Activated naive CD4-positive, alpha-beta T cell treated with anti-CD3 and anti-CD28 coated beads, Interleukin-2, amount 50 U/mL, for 24 hours (primary cell): ENCODE data around the gene EXOSC1.

ENCODE experiments used
- H3K27ac Mint-ChIP-seq: one replicate; pipeline ENCODE4 v1.8.0; 2021; ENCODE audit warnings: mild to moderate bottlenecking, mixed read lengths
- H3K27me3 Mint-ChIP-seq: one replicate; pipeline ENCODE4 v1.8.0; 2021; ENCODE audit warnings: mixed read lengths
- H3K36me3 Mint-ChIP-seq: one replicate; pipeline ENCODE4 v1.8.0; 2021; ENCODE audit warnings: mixed read lengths
- H3K4me1 Mint-ChIP-seq: one replicate; pipeline ENCODE4 v1.8.0; 2021; ENCODE audit warnings: mixed read lengths
- H3K4me3 Mint-ChIP-seq: one replicate; pipeline ENCODE4 v1.8.0; 2021; ENCODE audit warnings: mild to moderate bottlenecking, mixed read lengths
- H3K9me3 Mint-ChIP-seq: one replicate; pipeline ENCODE4 v1.8.0; 2021; ENCODE audit warnings: mixed read lengths

Gene EXOSC1

GRCh38 chr10:97466755-97467154 is 20.9 kb upstream of the EXOSC1 start:
- H3K36me3 Mint-ChIP-seq: peaks cover 9% of the 10 kb centered on the region
- H3K9me3 Mint-ChIP-seq: no peaks in the 10 kb centered on the region
- peaks cover 4% of the 10 kb centered on the region for H3K4me1 Mint-ChIP-seq
- H3K4me3 Mint-ChIP-seq: no peak overlapping the region
- peak overlapping the region; percentile 30 for H3K27ac Mint-ChIP-seq
- no peaks in the 10 kb centered on the region for H3K27me3 Mint-ChIP-seq

- peaks cover 8% of the 10 kb centered on the region for H3K36me3 Mint-ChIP-seq
- no peak overlapping the region for H3K27ac Mint-ChIP-seq
- H3K27me3 Mint-ChIP-seq: no peaks in the 10 kb centered on the region
Observed at GRCh38 chr10:97465982-97466381, 20.2 kb upstream of the EXOSC1 start.

GRCh38 chr10:97464226-97464625 is 18.4 kb upstream of the EXOSC1 start:
- peak overlapping the region; percentile 76 for H3K27ac Mint-ChIP-seq
- H3K4me1 Mint-ChIP-seq: peaks cover 4% of the 10 kb centered on the region
- no peaks in the 10 kb centered on the region for H3K9me3 Mint-ChIP-seq
- no peak overlapping the region for H3K4me3 Mint-ChIP-seq
- no peaks in the 10 kb centered on the region for H3K27me3 Mint-ChIP-seq
- H3K36me3 Mint-ChIP-seq: peaks cover 12% of the 10 kb centered on the region

More at GRCh38 chr10:97465982-97466381, 20.2 kb upstream of the EXOSC1 start:
- H3K9me3 Mint-ChIP-seq: no peaks in the 10 kb centered on the region
- H3K4me1 Mint-ChIP-seq: peaks cover 4% of the 10 kb centered on the region
- H3K4me3 Mint-ChIP-seq: no peak overlapping the region

- Mint-ChIP-seq H3K36me3 (peaks cover 17% of the 10 kb centered on the region), H3K4me3 (no peak overlapping the region), H3K4me1 (peaks cover 4% of the 10 kb centered on the region), H3K27ac (peak overlapping the region; percentile 82), H3K9me3 (no peaks in the 10 kb centered on the region), H3K27me3 (no peaks in the 10 kb centered on the region)
Observed at GRCh38 chr10:97463363-97464132, 17.7 kb upstream of the EXOSC1 start.

DNA sequence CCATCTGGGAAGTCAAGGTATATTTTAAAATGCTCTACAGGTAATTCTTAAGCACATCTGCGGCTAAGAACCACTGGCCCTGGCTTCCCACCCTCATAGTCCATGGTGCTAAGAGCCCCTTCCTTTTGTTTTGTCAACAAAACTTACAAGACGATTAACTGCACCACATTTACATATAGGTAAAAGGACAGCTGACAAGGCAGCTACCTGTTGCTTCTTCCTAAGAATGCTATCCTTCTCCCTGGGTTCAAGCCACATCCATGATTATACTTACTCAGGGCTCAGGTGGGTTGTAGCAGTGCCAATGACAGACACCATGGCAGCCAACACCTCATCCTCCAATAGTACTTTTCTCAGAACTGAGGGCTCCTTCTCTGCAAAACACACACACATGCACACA is 16.5 kb upstream of the EXOSC1 start:
- H3K27ac Mint-ChIP-seq: no peak overlapping the region
- peaks cover 17% of the 10 kb centered on the region for H3K36me3 Mint-ChIP-seq
- H3K4me1 Mint-ChIP-seq: peaks cover 4% of the 10 kb centered on the region
- H3K27me3 Mint-ChIP-seq: no peaks in the 10 kb centered on the region
- no peaks in the 10 kb centered on the region for H3K9me3 Mint-ChIP-seq
- H3K4me3 Mint-ChIP-seq: no peak overlapping the region

DNA sequence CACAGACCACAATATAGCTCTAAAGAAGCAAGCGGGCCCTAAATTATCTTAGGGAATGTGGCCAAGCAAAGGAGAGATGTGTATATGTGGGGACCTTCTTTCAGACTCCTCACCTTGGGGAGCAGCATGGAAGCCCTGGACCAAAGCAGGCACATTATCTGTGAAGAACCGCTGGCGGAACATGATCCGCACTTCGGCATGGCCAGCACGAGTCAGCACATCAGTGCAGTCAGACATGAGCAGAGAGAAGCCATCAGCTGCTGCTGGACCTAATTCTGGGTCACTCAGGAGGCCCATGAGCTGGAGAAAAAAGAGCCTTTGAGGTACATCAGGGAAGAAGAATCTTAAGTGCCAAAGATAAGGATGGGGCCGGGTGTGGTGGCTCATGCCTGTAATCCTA is 14.1 kb upstream of the EXOSC1 start:
- peaks cover 13% of the 10 kb centered on the region for H3K4me1 Mint-ChIP-seq
- H3K27me3 Mint-ChIP-seq: no peaks in the 10 kb centered on the region
- peaks cover 14% of the 10 kb centered on the region for H3K36me3 Mint-ChIP-seq
- no peak overlapping the region for H3K4me3 Mint-ChIP-seq
- no peaks in the 10 kb centered on the region for H3K9me3 Mint-ChIP-seq
- H3K27ac Mint-ChIP-seq: no peak overlapping the region

- Mint-ChIP-seq H3K4me3 (no peak overlapping the region), H3K27me3 (no peaks in the 10 kb centered on the region), H3K9me3 (no peaks in the 10 kb centered on the region), H3K4me1 (peaks cover 19% of the 10 kb centered on the region), H3K27ac (no peak overlapping the region), H3K36me3 (peaks cover 15% of the 10 kb centered on the region)
Observed at GRCh38 chr10:97459111-97459510, 13.3 kb upstream of the EXOSC1 start.

DNA sequence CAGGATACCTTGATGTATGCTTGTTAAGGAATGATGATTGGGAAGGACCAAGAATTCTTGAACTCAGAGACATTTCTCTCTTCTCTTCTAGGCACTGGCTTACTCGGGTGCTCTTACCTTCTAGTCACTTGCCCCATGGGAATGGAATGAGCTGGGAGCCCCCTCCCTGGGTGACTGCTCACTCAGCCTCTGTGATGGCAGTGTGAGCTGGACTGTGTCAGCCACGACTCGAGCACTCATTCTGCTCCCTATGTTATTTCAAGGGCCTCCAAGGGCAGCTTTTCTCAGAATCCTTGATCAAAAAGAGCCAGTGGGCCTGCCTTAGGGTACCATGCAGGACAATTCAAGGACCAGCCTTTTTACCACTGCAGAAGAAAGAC is 10.9 kb upstream of the EXOSC1 start:
- H3K27ac Mint-ChIP-seq: peak overlapping the region; percentile 77
- H3K4me1 Mint-ChIP-seq: peaks cover 38% of the 10 kb centered on the region
- H3K36me3 Mint-ChIP-seq: peaks cover 12% of the 10 kb centered on the region
- H3K9me3 Mint-ChIP-seq: no peaks in the 10 kb centered on the region
- no peaks in the 10 kb centered on the region for H3K27me3 Mint-ChIP-seq
- no peak overlapping the region for H3K4me3 Mint-ChIP-seq

- Mint-ChIP-seq H3K36me3 (peaks cover 12% of the 10 kb centered on the region), H3K9me3 (no peaks in the 10 kb centered on the region), H3K4me1 (peaks cover 38% of the 10 kb centered on the region), H3K4me3 (no peak overlapping the region), H3K27me3 (no peaks in the 10 kb centered on the region), H3K27ac (peak overlapping the region; percentile 98)
Observed at GRCh38 chr10:97456034-97456685, 10.4 kb upstream of the EXOSC1 start.

GRCh38 chr10:97454330-97455036 is 8.7 kb upstream of the EXOSC1 start:
- peak overlapping the region; percentile 76 for H3K4me3 Mint-ChIP-seq
- H3K4me1 Mint-ChIP-seq: peaks cover 48% of the 10 kb centered on the region
- no peaks in the 10 kb centered on the region for H3K27me3 Mint-ChIP-seq
- H3K9me3 Mint-ChIP-seq: no peaks in the 10 kb centered on the region
- peaks cover 12% of the 10 kb centered on the region for H3K36me3 Mint-ChIP-seq
- H3K27ac Mint-ChIP-seq: peak overlapping the region; percentile 98

DNA sequence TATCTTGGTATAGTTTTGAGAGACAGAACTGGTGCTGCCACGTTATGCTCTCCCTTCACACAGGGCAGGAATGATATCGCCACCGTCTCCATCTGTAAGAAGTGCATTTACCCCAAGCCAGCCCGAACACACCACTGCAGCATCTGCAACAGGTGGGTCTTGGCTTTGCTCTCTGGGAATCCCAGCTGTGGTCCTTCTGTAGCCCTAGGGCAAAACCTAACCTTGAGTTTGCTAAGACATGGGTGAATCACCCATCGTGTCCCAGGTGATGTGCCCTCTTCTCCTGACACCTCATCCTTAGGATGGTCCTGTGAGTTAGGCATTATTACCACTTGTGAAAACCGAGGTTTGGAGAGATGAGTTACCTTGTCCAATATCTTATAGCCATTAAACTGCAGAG is 6.5 kb upstream of the EXOSC1 start:
- no peak overlapping the region for H3K4me3 Mint-ChIP-seq
- H3K9me3 Mint-ChIP-seq: no peaks in the 10 kb centered on the region
- peaks cover 66% of the 10 kb centered on the region for H3K4me1 Mint-ChIP-seq
- no peaks in the 10 kb centered on the region for H3K27me3 Mint-ChIP-seq
- peaks cover 8% of the 10 kb centered on the region for H3K36me3 Mint-ChIP-seq
- H3K27ac Mint-ChIP-seq: peak overlapping the region; percentile 98

GRCh38 chr10:97451605-97452004 is 5.8 kb upstream of the EXOSC1 start:
- Mint-ChIP-seq H3K27ac (no peak overlapping the region), H3K27me3 (no peaks in the 10 kb centered on the region), H3K9me3 (no peaks in the 10 kb centered on the region), H3K36me3 (peaks cover 8% of the 10 kb centered on the region), H3K4me1 (peaks cover 73% of the 10 kb centered on the region), H3K4me3 (no peak overlapping the region)

DNA sequence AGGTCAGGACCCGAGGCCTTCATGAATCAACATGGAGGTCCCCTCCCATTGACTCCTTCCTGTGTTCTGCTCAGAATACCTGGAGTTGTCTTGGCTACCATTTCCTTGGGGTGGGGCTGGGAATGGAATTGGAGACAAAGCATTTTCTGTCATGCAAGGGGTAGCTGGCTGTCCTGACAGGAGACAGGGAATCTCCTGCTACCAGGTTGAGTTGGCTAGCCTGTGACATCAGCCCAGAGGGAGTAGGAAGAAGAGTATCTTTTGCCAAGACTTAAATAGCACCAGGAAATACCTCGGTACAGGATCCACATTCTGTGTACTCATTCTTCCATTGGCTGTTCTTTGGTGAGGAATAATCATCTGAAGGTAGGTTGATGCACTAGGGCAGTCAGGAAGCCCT is 5.0 kb upstream of the EXOSC1 start:
- Mint-ChIP-seq H3K27ac (peak overlapping the region; percentile 30), H3K4me1 (peaks cover 79% of the 10 kb centered on the region), H3K36me3 (peaks cover 8% of the 10 kb centered on the region), H3K4me3 (no peak overlapping the region), H3K9me3 (no peaks in the 10 kb centered on the region), H3K27me3 (no peaks in the 10 kb centered on the region)

- peaks cover 10% of the 10 kb centered on the region for H3K36me3 Mint-ChIP-seq
Observed at GRCh38 chr10:97445357-97445721, 467 bp downstream of the EXOSC1 start.

DNA sequence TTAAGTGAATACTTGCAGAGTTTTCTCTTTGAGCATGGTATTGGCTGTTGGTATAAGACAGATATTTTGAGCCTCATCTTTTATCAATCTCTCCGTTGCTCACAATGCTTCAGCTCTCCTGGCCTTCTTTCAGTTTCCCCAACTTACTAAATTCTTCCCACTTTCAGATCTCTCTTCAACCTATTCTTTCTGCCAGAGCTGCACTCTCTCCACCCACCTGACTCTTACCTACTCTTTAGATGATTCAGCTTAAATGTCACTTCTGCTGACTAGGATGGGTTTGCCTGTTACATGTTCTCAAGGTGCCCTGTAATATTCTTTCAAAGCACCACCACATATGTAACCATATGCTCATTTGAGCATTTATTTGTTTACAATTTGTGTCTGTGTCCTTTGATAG is 1.6 kb downstream of the EXOSC1 start:
- Mint-ChIP-seq H3K4me3 (peak overlapping the region; percentile 96), H3K4me1 (peaks cover 53% of the 10 kb centered on the region), H3K27ac (peak overlapping the region; percentile 68)

More at GRCh38 chr10:97445357-97445721, 467 bp downstream of the EXOSC1 start:
- H3K4me3 Mint-ChIP-seq: peak overlapping the region; percentile 96
- H3K27me3 Mint-ChIP-seq: no peaks in the 10 kb centered on the region
- H3K27ac Mint-ChIP-seq: peak overlapping the region; percentile 68
- H3K9me3 Mint-ChIP-seq: no peaks in the 10 kb centered on the region
- peaks cover 57% of the 10 kb centered on the region for H3K4me1 Mint-ChIP-seq

GRCh38 chr10:97442277-97442676 is 3.5 kb downstream of the EXOSC1 start:
- H3K27me3 Mint-ChIP-seq: no peaks in the 10 kb centered on the region
- H3K4me1 Mint-ChIP-seq: peaks cover 34% of the 10 kb centered on the region
- peaks cover 11% of the 10 kb centered on the region for H3K36me3 Mint-ChIP-seq
- H3K27ac Mint-ChIP-seq: no peak overlapping the region
- no peaks in the 10 kb centered on the region for H3K9me3 Mint-ChIP-seq
- no peak overlapping the region for H3K4me3 Mint-ChIP-seq

More for the DNA sequence above, 1.6 kb downstream of the EXOSC1 start:
- Mint-ChIP-seq H3K27me3 (no peaks in the 10 kb centered on the region), H3K9me3 (no peaks in the 10 kb centered on the region), H3K36me3 (peaks cover 13% of the 10 kb centered on the region)
